WTC11 (cell line): Measurements from ENCODE around the gene TMEM150A.

Experiments
- ATF1 ChIP-seq: sonication (generic); formaldehyde crosslinking; IDR thresholded peaks from 2 replicates; pipeline ENCODE4 v1.8.1; 2023; ENCODE audit warnings: mild to moderate bottlenecking, moderate library complexity, missing genetic modification reagents
- CREM ChIP-seq: sonication (generic); formaldehyde crosslinking; IDR thresholded peaks from 2 replicates; pipeline ENCODE4 v1.8.1; 2022; ENCODE audit warnings: mild to moderate bottlenecking, missing genetic modification reagents, moderate library complexity
- CTCF ChIP-seq: fragments of 200-600 bp; IDR thresholded peaks from 2 replicates; pipeline ENCODE4 v1.8.0; 2022; ENCODE audit warnings: antibody characterized with exemption
- ETV6 ChIP-seq: sonication (generic); formaldehyde crosslinking; IDR thresholded peaks from 2 replicates; pipeline ENCODE4 v1.8.1; 2022; ENCODE audit warnings: mild to moderate bottlenecking, missing genetic modification reagents
- FOXK1 ChIP-seq: sonication (generic); formaldehyde crosslinking; IDR thresholded peaks from 2 replicates; pipeline ENCODE4 v1.8.0; 2022; ENCODE audit warnings: mild to moderate bottlenecking, moderate library complexity, missing genetic modification reagents
- MAX ChIP-seq: sonication (generic); formaldehyde crosslinking; IDR thresholded peaks from 2 replicates; pipeline ENCODE4 v1.8.0; 2022; ENCODE audit warnings: mild to moderate bottlenecking, missing genetic modification reagents
- NFATC4 ChIP-seq: fragments of 250-450 bp; sonication (Bioruptor Pico); IDR thresholded peaks from 2 replicates; pipeline ENCODE4 v1.9.0; 2021; ENCODE audit warnings: mild to moderate bottlenecking
- NR2C2 ChIP-seq: sonication (generic); formaldehyde crosslinking; IDR thresholded peaks from 2 replicates; pipeline ENCODE4 v1.8.0; 2022; ENCODE audit warnings: mild to moderate bottlenecking, missing genetic modification reagents
- OVOL2 ChIP-seq: fragments of 250-450 bp; sonication (Bioruptor Pico); IDR thresholded peaks from 2 replicates; pipeline ENCODE4 v1.9.0; 2021; ENCODE audit warnings: mild to moderate bottlenecking, borderline replicate concordance
- PRDM15 ChIP-seq: sonication (generic); formaldehyde crosslinking; IDR thresholded peaks from 2 replicates; pipeline ENCODE4 v1.8.0; 2022; ENCODE audit warnings: missing genetic modification reagents
- STAT6 ChIP-seq: sonication (generic); formaldehyde crosslinking; conservative IDR thresholded peaks from 2 replicates; pipeline ENCODE4 v1.8.1; 2023; ENCODE audit warnings: mild to moderate bottlenecking, low read depth, missing genetic modification reagents, moderate library complexity
- ZNF423 ChIP-seq: fragments of 250-450 bp; sonication (Bioruptor Pico); IDR thresholded peaks from 2 replicates; pipeline ENCODE4 v2.1.2; 2022; ENCODE audit warnings: mild to moderate bottlenecking, moderate library complexity
- ZNF512 ChIP-seq: sonication (generic); formaldehyde crosslinking; IDR thresholded peaks from 2 replicates; pipeline ENCODE4 v1.8.1; 2022; ENCODE audit warnings: missing genetic modification reagents, borderline replicate concordance

GRCh38 chr2:85621338-85621737, 18.8 kb upstream of the TMEM150A start:
- TF ChIP-seq PRDM15 (no peak), ZNF512 (CRISPR knock-in tag) (no peak), CTCF (no peak), ETV6 (no peak), FOXK1 (CRISPR knock-in tag) (no peak), NFATC4 (no peak), ATF1 (CRISPR knock-in tag) (no peak), NR2C2 (CRISPR knock-in tag) (no peak), CREM (CRISPR knock-in tag) (no peak), MAX (CRISPR knock-in tag) (no peak), OVOL2 (no peak), STAT6 (CRISPR knock-in tag) (no peak), ZNF423 (no peak)
